ENCODE measurements around the gene VWA3A.
"Not testable (repeated sequence)": the region's sequence is repeated elsewhere in the genome, so short reads cannot be mapped to it uniquely, and the experiment has no call there.

The VWA3A gene

DNA sequence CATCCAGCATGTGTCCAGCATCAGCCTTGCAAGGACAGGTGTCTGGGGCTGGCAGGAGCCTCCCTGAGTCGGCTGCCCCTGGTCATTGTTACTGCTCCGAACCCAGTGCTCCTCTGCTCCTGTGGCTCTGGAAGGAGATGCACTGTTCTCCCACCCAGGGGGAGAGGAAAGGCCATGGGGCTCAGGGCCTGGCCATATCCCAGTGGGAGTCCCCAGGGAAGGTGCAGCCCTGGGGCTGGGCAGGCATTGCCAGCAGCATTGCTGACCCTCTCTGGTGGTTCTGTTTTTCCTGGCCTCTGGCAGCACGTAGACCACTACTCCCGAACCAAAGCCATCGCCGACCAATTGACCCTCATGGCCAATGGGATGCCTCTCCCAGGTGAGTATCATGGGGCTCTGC lies 79.6 kb downstream of the VWA3A start:
- TF ChIP-seq, protein P1, sequence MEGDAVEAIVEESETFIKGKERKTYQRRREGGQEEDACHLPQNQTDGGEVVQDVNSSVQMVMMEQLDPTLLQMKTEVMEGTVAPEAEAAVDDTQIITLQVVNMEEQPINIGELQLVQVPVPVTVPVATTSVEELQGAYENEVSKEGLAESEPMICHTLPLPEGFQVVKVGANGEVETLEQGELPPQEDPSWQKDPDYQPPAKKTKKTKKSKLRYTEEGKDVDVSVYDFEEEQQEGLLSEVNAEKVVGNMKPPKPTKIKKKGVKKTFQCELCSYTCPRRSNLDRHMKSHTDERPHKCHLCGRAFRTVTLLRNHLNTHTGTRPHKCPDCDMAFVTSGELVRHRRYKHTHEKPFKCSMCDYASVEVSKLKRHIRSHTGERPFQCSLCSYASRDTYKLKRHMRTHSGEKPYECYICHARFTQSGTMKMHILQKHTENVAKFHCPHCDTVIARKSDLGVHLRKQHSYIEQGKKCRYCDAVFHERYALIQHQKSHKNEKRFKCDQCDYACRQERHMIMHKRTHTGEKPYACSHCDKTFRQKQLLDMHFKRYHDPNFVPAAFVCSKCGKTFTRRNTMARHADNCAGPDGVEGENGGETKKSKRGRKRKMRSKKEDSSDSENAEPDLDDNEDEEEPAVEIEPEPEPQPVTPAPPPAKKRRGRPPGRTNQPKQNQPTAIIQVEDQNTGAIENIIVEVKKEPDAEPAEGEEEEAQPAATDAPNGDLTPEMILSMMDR (conservative IDR thresholded peaks at IDR 0.05; ENCODE audit: low read depth, low read length), result no peak
- H3K4me3 ChIP-seq (ENCODE audit: low read depth, low read length), result no peak overlapping the region
- no peak for DNase-seq (ENCODE audit: low read depth)

- H3K4me3 ChIP-seq (ENCODE audit: low read depth, low read length); DNase-seq (ENCODE audit: low read depth): not testable (repeated sequence)
Observed at GRCh38 chr16:22172642-22173041, 80.3 kb downstream of the VWA3A start.

DNA sequence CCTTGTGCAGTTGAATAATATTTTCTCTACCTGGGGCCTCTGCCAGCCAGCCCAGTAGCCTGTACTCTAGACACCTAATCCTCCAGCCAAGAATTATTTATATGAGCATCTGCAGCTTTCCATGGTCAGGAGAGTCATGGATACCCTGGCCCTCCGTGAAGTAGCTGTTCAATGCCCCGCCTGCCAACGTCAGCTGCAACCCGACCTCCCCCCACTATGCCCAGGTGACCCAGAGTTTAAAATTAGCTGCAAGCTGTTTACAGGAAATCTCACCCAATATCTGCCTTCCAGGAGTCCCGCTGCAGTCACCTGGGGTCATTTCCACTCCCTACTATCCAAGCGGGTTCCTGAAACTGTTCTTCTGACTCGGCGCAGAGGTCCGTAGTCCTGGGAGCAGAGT lies 82.3 kb downstream of the VWA3A start:
- DNase-seq (ENCODE audit: low read depth), result no peak
- TF ChIP-seq, protein P1 (conservative IDR thresholded peaks at IDR 0.05; ENCODE audit: low read depth, low read length), result no peak

DNA sequence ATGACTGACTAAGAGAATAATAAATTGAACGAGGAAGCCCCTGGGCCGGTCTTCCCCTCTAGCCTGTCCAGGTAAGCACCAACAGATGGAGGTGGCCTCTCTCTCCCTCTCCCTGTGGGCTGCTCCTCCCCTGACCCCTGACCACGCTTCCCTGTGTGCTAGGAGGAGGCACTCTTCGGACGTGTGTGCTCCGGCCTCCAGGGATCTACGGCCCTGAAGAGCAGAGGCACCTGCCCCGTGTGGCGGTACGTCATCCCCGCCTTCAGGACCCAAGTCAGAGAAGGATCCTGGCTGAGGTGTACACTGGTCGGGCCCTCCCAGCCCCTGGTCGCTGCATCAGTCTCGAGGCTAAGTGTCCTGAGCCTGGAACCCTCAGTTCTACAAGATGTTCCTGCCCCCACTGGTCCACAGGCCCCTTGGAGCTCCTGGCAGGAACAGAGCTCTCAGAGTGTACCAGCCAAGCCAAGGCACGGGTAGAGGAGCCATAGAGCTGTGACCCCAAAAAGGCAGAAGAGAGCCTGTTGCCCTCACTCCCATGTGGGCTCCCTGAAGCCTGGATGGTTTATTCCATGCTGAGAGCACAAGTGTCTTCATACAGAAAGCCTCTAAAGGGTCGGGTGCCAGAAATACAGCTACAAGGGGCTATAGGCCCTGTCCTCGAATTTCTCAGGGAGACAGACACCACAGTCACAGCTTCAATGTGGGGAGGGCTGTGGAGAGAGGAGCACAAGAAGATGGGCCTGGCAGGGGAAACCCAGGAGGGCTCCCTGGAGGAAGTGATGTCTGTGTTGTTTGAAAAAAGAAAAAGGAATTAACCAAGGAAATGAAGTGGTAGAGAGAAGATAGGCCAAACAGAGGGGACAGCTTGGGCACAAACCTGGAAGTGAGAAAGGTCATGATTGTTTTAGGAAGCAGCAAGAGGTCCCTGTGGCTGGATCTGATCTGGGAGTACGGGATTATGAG lies 85.9 kb downstream of the VWA3A start:
- no peak for DNase-seq (ENCODE audit: low read depth)
- TF ChIP-seq, protein P1 (conservative IDR thresholded peaks at IDR 0.05; ENCODE audit: low read depth, low read length), result no peak
- H3K4me3 ChIP-seq (ENCODE audit: low read depth, low read length), result no peak overlapping the region

More for the DNA sequence above, 82.3 kb downstream of the VWA3A start:
- H3K4me3 ChIP-seq (ENCODE audit: low read depth, low read length), result no peak overlapping the region

DNA sequence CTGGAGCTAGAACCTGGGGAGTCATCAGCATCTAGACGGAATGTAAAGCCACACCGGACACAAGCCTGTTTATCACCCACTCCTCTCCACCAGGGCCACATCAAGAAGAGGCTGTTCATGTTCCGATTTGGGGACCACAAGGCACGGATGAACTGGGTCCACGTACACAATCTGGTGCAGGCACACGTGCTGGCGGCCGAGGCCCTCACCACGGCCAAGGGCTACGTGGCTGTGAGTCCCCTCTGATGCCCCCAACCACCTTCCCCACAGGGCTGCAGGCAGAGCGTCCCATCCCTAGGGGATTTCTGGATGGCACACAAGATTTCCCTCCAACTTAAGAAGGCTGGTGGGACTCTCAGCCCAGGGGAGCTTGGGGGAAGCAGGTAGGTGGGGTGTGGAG lies 89.1 kb downstream of the VWA3A start:
- TF ChIP-seq, protein P1 (conservative IDR thresholded peaks at IDR 0.05; ENCODE audit: low read depth, low read length), result no peak
- no peak for DNase-seq (ENCODE audit: low read depth)
- no peak overlapping the region for H3K4me3 ChIP-seq (ENCODE audit: low read depth, low read length)

DNA sequence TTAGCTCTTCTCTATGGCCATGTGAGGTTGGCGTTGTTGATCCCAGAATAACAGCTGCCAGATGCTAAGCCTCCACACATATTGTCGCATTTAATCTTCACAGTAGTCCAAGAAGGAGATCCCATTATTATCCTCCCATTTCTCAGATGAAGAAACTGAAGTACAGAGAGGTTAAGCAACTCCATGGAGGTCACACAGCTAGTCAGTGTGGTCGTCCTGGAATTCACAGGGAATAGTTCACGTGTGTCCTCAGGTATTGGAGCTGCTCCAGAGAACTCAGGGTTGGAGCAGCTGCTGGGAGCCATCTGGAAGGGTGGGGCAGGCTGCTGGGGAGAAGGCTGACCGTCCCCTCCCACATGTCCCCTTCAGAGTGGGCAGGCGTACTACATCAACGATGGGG lies 89.5 kb downstream of the VWA3A start:
- no peak for DNase-seq (ENCODE audit: low read depth)
- TF ChIP-seq, protein P1 (conservative IDR thresholded peaks at IDR 0.05; ENCODE audit: low read depth, low read length), result no peak
- no peak overlapping the region for H3K4me3 ChIP-seq (ENCODE audit: low read depth, low read length)

DNA sequence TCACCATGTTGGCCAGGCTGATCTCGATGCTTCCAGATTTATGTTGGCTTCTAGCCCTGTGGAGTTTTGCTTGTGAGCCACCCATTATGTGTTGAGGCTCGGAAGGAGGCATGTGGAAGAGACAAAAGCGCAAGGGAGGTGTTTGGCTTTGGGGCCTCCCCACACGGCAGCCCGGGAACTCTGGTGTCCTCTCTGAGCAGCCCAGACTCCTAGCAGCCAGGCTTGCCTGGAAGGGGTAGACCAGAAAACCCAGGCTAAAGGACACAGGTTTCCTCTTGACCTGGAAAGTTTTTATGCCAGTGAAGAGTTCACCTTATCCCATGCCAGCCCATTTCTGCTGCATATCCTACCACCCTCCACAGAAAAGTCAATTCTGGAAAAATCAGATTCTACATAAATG lies 91.0 kb downstream of the VWA3A start:
- H3K4me3 ChIP-seq (ENCODE audit: low read depth, low read length), result no peak overlapping the region
- DNase-seq (ENCODE audit: low read depth), result no peak
- TF ChIP-seq, protein P1 (conservative IDR thresholded peaks at IDR 0.05; ENCODE audit: low read depth, low read length), result no peak
